Testis (tissue), 3 donors: ENCODE measurements around the gene NEU1. TPM values are rescaled to one million over a fixed set of nuclear protein-coding genes. Genes with fewer than 3 reads are reported as not detected.

ENCODE experiments used
- DNase-seq: peaks from one replicate; pipeline ENCODE4 v3.0.0-alpha.2; 2019
- H3K27ac ChIP-seq, 2 donors: fragments of 200-600 bp; sonication (generic); one replicate each; pipeline ENCODE4 v1.5.1; 2019
- H3K27me3 ChIP-seq: fragments of 200-600 bp; sonication (generic); one replicate; pipeline ENCODE4 v1.5.1; 2019
- H3K36me3 ChIP-seq: fragments of 200-600 bp; sonication (generic); one replicate; pipeline ENCODE4 v1.5.1; 2017; ENCODE audit warnings: low read depth; ENCODE audit errors: missing control alignments
- H3K4me1 ChIP-seq: fragments of 200-600 bp; sonication (generic); one replicate; pipeline ENCODE4 v1.5.1; 2019
- H3K4me3 ChIP-seq, 2 donors: fragments of 200-600 bp; sonication (generic); one replicate each; pipeline ENCODE4 v1.5.1; 2017 to 2019
- H3K9me3 ChIP-seq: fragments of 200-600 bp; sonication (generic); one replicate; pipeline ENCODE4 v1.5.1; 2017
- CTCF ChIP-seq, 3 experiments: fragments of 450-650 bp in 2 of 3; fragments of 200-600 bp in 1 of 3; sonication (generic) in 1 of 3; IDR thresholded peaks; one replicate each; pipeline ENCODE4 v1.5.1; 2016 to 2019; ENCODE audit warnings: antibody characterized with exemption in 3 of 3, mild to moderate bottlenecking in 2 of 3, moderate library complexity in 1 of 3
- POLR2A ChIP-seq: fragments of 450-650 bp; IDR thresholded peaks from one replicate; pipeline ENCODE4 v1.6.1; 2017; ENCODE audit warnings: antibody characterized with exemption, mild to moderate bottlenecking, moderate library complexity
- WGBS, 2 donors: methylation state at CpG; one replicate each; pipeline ENCODE4 v1.1.5; 2018; 5-methylcytosine and 5-hydroxymethylcytosine counted together
- intact Hi-C: fragments of 100-400 bp; cut with DNase I; formaldehyde crosslinking; loops from one replicate; pipeline ENCODE4 v1.15.1; 2023; ENCODE audit warnings: low total_unique reads
- polyA plus RNA-seq: library from polyadenylated mRNA; stranded (reverse); fragments of 350-450 nt; fragmentation: Illumina TruSeq; extraction: RNeasy Lipid Tissue Mini Kit (QIAGEN cat#74804); gene quantifications from one replicate; pipeline ENCODE4 v1.2.3, GENCODE V29; 2014; ENCODE audit warnings: low read depth, low replicate concordance; ENCODE audit not compliant: insufficient read depth
- total RNA-seq, 2 donors: library from RNA; depleted of rRNA; stranded (reverse); fragments of >200 nt; gene quantifications; one replicate each; pipeline ENCODE4 v1.2.3, GENCODE V29; 2016

The NEU1 gene
- total and polyA plus RNA-seq, 3 donors from 2014 or later: 27.4 to 65.9 (median 31.7) TPM

- H3K27me3 ChIP-seq: no peaks in the 10 kb centered on the region
- intact Hi-C loops: no loop called here
- TF ChIP-seq POLR2A (no peak), CTCF (IDR thresholded peaks at IDR 0.05) (no peak)
- no peak for DNase-seq
- H3K4me3 ChIP-seq: peak overlapping the region in 1 of 2 donors; percentile 94
- 33 to 40% methylated on average over 2 to 4 of the region's 4 CpGs for whole genome bisulfite sequencing, 2 donors
- H3K36me3 ChIP-seq: no peaks in the 10 kb centered on the region
- peaks cover 36% of the 10 kb centered on the region for H3K4me1 ChIP-seq
- no peaks in the 10 kb centered on the region for H3K9me3 ChIP-seq
- peak overlapping the region; percentile 75 to 80 for H3K27ac ChIP-seq
Measured at GRCh38 chr6:31896493-31896855, 33.9 kb upstream of the NEU1 start.

- Histone ChIP-seq H3K27me3 (no peaks in the 10 kb centered on the region), H3K4me3 (no peak overlapping the region), H3K36me3 (no peaks in the 10 kb centered on the region), H3K27ac (no peak overlapping the region), H3K9me3 (no peaks in the 10 kb centered on the region), H3K4me1 (peaks cover 12% of the 10 kb centered on the region)
- TF ChIP-seq CTCF (IDR thresholded peaks at IDR 0.05) (no peak), POLR2A (no peak)
- WGBS, 2 donors: 57 to 80% methylated on average over 1 to 6 of the region's 6 CpGs
- intact Hi-C loops: no loop called here
- DNase-seq: no peak
Measured at GRCh38 chr6:31892821-31893220, 30.2 kb upstream of the NEU1 start.

GRCh38 chr6:31889331-31889972 is 26.8 kb upstream of the NEU1 start:
- WGBS, 2 donors: 86 to 92% methylated on average over 3 of the region's 3 CpGs
- DNase-seq: no peak
- Histone ChIP-seq H3K27me3 (no peaks in the 10 kb centered on the region), H3K27ac (no peak overlapping the region), H3K36me3 (no peaks in the 10 kb centered on the region), H3K4me1 (no peaks in the 10 kb centered on the region), H3K4me3 (no peak overlapping the region), H3K9me3 (no peaks in the 10 kb centered on the region)
- TF ChIP-seq CTCF (IDR thresholded peaks at IDR 0.05): no peak
- no peak for TF ChIP-seq POLR2A
- intact Hi-C loops: no loop called here

GRCh38 chr6:31888276-31889258 is 25.9 kb upstream of the NEU1 start:
- DNase-seq: no peak
- no peaks in the 10 kb centered on the region for H3K36me3 ChIP-seq
- WGBS, 2 donors: 81 to 82% methylated on average over 13 to 39 of the region's 43 CpGs

More at GRCh38 chr6:31888276-31889258, 25.9 kb upstream of the NEU1 start:
- Histone ChIP-seq H3K4me1 (no peaks in the 10 kb centered on the region), H3K4me3 (no peak overlapping the region), H3K27ac (no peak overlapping the region), H3K9me3 (no peaks in the 10 kb centered on the region), H3K27me3 (no peaks in the 10 kb centered on the region)
- TF ChIP-seq POLR2A (no peak), CTCF (IDR thresholded peaks at IDR 0.05) (peak; percentile 21 to 68 (median 47))
- intact Hi-C loops: no loop called here
